T-helper 2 cell treated with Interferon-gamma antibody and Interleukin-4, amounts not matched to agents 100 ng/mL and 5 ng/mL, for 36 hours (primary cell): ENCODE data around the gene UCN. TPM values are rescaled to one million over a fixed set of nuclear protein-coding genes. Genes with fewer than 3 reads are reported as not detected.
"Not testable (repeated sequence)": the region's sequence is repeated elsewhere in the genome, so short reads cannot be mapped to it uniquely, and the experiment has no call there.

Experiments used
- intact Hi-C: fragments of 100-400 bp; cut with micrococcal nuclease; formaldehyde crosslinking; loops from one replicate; pipeline ENCODE4 v1.15.1; 2023
- total RNA-seq: library from RNA; stranded (reverse); gene quantifications from 2 replicates; pipeline ENCODE4 v1.2.3, GENCODE V29; 2022

Gene UCN
- total RNA-seq, 1 donor from 2014 or later = 2.0 TPM

DNA sequence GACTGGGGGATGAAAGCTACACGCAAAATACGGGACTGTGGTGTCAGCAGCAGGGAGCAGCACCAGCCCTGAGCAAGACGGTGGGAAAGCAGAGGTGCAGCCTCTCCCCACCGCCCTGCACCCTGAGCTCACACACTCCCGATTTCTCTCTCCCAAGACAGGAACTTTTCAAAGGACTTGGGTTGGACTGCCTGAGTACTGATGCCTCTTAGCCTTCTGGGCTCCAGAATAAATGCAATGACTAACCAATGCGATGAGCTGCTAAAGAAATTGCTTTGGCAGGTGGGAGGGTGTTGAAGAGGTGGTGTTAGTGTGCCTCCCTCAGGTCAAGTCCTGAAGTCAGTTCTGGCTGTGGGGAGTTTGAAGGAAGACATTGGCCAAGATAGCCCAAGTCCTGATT lies 16.4 kb downstream of the UCN start:
- intact Hi-C loops = no loop called here

DNA sequence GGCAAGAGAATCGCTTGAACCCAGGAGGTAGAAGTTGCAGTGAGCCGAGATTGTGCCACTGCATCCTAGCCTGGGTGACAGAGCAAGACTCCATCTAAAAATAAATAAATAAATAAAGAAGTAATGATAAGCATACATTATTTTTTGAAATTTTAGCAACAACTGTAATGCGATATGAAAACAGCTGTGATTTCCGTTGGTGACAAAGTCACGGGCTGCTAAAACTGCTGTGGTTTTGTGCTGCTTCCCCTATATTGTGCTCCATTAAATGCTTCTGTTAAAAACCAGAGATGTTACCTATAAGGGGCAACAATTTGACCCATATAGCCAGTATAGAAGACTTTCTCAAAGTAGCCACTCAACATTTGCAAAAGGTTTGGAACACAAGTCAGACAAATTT lies 17.7 kb downstream of the UCN start:
- intact Hi-C loops = no loop called here

DNA sequence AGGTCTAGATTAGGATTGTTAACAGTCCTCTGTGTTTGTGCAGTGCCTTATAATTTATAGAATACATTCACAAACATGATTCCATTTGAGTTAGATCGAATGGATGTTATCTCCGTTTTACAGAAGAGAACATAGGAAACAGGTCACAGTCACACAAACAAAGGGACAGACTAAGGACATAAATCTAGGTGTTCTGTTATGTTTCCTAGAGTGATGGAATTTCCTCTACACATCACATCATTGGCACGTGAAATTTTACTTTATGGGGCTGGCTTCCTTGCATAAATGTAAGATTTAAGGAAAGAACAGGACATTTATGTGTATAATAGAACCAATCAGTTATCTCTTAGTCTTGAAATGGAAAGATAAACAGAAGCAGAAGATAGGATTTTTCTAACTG lies 19.6 kb downstream of the UCN start:
- intact Hi-C loops = no loop called here

DNA sequence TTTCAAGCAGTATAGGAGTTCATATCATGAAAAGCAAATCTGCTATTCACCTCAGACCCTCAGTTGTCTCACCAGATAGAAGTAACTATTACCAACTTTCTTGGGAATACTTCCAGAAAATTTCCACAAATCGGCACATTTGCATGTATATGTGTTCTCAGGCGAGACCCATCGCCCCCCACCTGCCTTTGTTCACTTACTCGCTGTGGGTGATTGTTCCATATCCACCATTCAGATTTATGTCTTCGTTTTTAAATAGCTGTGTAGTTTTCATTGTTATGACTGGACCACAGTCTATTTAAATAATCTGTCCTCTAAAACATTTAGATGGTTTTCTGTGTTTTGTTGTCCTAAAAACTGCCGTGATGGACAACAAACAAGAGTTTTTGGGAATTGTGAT lies 22.8 kb downstream of the UCN start:
- intact Hi-C loops = no loop called here

DNA sequence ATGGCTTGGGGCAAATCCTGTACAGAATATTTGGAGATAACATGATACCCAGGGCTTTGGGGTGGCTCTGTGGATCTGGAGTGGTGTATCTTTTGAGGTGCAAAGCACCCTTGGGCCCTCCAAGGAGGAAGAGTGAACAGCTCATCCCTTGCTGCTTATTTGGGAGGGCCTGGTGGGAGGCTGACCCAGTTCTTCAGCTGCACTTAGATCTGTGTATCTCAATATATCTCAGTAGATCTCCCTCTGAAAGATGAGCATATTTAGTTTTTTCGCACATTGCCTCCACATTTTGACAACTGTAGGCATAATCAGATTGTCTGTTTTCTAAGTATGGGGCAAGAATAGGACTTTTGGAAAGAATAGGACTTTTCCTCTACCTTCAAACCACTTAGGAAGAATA lies 23.2 kb downstream of the UCN start:
- intact Hi-C loops = loop anchor here (5.0 kb wide), 1 partner anchor 323 kb away; no protein-coding TSS in a partner anchor

DNA sequence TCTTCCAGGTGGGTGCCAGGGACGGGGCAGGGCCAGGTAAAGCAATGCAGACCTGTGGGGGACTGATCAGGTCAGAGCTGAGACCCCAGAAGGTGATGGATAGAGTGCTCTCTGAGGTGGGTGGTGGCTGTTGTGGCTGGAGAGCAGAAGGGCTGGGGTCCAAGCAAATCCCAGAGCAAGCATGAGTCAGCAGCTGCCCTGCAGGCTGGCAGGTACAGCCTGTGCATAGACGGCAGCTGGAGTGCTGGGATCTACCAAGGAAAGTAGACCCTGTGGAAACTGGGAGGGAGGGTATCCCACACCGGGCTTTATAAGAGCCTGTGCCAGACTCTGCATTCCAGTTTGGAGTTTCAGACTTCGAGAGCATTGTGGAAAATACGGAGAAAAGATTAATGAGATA lies 25.4 kb downstream of the UCN start:
- intact Hi-C loops = loop anchor here (5.0 kb wide), 1 partner anchor 321 kb away; no protein-coding TSS in a partner anchor

DNA sequence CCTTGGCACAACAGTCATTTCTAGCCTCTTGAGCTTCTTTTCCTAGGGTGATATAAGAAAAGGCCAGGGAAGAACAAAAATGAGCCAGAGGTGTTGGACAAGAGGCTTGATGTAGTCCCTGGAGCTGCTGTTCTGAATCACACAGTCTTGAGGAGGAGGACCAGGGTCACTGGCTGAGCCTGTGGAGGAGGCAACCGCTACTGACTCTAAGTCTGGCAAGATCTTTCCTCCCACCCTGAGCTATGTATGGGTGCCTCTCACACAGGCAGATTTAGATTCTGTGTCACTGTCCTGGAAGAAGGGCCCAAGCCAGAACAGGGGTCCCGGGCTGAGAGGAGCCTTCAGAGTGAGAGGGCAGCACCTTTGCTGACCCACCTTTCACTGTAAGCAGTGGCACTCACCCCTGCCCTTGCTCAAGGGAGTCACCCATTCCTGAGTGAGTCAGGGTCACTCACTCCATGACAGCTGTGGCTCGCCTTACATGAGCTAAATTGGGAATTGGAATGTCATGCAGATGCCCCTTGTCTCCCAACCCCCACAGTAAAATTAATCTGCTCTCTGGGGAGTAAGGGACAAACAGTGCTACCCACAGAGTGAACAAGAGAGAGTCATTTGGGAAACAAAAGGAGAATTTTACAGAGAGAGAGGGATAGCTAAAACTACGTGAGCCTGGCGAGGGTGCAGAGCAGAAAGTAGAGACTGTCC lies 26.2 kb downstream of the UCN start, which contains the start of gene TRIM54:
TRIM54 (plus strand) TSS at position 575 of the 705 bp plus-strand sequence. CDS start 303 bp downstream, outside the sequence.
- intact Hi-C loops = loop anchor here (5.0 kb wide), 1 partner anchor 320 kb away; no protein-coding TSS in a partner anchor

GRCh38 chr2:27281442-27281841 lies 26.8 kb downstream of the UCN start:
- intact Hi-C loops = loop anchor here (5.0 kb wide), 1 partner anchor 319 kb away; no protein-coding TSS in a partner anchor

DNA sequence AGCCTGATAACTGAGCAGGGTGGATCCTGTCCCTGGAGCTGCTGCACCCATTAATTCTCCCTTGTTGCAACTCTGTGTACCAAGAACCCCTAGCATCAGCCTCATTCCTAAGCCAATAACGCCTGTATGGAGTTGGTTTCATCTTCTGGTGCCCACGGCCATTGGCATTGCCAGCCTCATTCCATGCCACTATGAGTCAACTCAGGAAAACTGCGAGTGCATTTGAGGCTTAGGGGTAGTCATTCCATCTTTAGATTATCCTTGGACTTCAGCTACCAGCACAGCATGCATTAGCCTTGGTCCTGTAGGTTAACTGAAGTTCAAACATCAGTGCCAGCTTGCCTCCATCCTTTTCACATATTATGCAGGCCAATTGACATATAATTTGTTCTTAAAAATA lies 27.4 kb downstream of the UCN start:
- intact Hi-C loops = loop anchor here (1.0 to 5.0 kb wide), 3 partner anchors 31 to 319 kb away; no protein-coding TSS in a partner anchor

DNA sequence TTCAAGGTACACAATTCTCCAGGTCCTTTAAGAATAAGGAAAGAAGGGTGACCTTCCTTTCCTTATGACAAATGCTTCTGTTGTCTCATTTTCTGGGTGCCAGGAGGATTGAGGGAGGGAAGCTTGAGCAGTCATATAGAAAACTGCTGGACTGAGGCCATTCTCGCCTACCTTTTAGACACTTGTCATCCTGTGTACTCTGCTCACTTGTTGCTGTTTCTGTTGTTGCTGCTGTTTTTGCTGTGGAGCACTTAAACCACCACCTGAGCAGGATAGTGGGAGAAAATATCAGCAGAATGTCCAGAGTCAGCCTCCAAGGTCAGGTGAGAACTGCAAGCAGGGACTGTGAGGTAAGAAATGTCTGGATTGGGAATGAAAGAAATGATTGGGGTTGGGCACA lies 30.2 kb downstream of the UCN start:
- intact Hi-C loops = no loop called here

DNA sequence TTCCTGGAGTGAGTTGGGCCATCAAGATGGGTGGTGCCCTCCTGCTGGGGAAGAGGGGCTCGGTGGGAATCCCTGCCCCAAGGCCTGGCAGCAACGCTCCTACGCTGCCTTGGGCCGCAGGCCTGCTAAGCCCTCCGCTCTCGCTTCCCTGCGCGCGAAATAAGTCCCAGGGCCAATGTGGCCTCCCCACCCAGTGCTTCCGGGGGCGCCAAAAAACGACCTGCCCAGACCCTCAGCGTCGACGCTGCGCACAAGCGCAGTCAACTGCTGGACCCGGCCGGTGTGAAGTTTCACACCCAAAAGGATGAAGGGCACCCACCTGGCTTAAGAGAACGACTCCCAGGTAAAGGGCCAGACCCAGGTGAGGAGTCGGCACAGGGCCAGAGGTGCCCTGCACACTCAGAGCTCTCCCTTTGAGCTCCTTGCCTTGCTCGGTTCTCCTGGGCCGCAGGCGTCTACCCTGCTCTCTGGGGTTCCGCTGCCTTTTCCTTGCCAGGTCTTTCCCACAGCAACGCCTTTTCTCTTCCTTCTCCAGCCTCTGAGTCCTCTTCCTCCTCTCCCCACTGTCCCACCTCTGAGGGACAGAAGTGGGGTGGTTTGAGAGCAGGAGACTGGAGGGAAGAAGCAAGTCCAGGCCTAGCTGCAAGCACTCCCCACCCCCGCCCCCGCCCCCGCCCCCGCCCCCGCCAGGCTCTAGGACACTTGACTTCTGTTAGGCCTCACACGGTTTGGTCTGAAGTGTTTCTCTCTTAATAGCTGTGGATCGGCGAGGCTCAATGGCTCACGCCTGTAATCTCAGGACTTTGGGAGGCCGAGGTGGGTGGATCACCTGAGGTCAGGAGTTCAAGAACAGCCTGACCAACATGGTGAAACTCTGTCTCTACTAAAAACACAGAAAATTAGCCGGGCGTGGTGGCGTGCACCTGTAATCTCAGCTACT lies 32.8 kb downstream of the UCN start, which contains the start of gene DNAJC5G:
DNAJC5G (plus strand) TSS at position 223 of the 940 bp plus-strand sequence. CDS start 1,296 bp downstream, outside the sequence.
- intact Hi-C loops = no loop called here

GRCh38 chr2:27272537-27273522 lies 35.4 kb downstream of the UCN start:
- intact Hi-C loops = not testable (repeated sequence)

DNA sequence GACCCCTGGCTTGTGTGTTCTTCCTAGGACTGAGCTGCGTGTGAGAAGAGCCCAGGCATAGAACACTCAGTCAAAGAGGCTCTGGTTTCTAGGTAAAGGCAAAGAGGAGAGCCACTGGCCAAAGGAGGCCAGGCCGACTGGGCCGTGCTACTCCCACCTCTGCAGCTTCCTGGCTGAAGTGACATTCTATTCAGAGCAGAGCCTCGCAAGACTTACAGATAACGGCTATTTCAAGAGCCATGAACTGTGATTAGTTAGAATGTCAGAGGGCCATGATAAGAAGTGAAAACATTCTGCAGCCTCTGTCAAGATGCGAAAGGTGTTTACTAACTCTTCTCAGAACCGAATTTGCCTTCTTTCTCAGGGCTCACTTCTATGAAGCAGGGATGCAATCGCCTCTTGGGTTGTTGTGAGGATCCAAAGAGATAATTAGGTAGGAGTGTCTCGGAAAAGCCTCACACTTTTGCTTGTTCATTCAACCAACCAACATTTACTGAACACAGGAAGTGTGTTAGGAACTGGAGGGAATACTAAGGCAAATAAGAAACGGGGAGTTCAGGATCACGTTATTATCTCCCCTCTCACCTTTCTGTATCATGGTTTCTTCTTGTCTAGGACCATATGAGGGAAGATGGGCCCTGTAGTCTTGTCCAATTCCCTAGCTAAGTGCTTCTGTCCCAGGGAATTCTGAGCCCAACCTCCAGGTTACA lies 36.5 kb downstream of the UCN start:
- intact Hi-C loops = no loop called here

- intact Hi-C loops = no loop called here
Measured at GRCh38 chr2:27270670-27271069, 37.6 kb downstream of the UCN start.

- intact Hi-C loops = no loop called here
Measured at GRCh38 chr2:27270131-27270530, 38.1 kb downstream of the UCN start.

- intact Hi-C loops = not testable (repeated sequence)
Measured at GRCh38 chr2:27268296-27268695, 39.9 kb downstream of the UCN start.

DNA sequence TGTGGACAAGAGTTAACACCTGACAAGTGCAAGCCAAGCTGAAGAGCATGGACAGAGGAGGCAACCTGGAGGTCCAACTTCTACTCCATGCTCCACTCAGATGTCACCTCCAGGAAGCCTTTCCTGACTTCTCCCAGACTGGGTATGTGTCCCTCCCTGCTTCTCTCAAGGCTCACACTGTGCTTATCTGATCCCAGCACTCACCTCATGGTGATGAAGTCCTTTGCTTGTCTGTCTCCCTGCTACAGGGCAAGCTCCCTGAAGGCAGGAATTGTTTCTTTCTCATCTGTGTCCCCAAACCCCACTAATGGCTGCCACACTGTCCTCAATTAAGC lies 42.7 kb downstream of the UCN start:
- intact Hi-C loops = no loop called here

- intact Hi-C loops = loop anchor here (5.0 kb wide), 1 partner anchor 48 kb away; the partner anchor contains the start of gene CAD
Measured at GRCh38 chr2:27264753-27265535, 43.3 kb downstream of the UCN start.

DNA sequence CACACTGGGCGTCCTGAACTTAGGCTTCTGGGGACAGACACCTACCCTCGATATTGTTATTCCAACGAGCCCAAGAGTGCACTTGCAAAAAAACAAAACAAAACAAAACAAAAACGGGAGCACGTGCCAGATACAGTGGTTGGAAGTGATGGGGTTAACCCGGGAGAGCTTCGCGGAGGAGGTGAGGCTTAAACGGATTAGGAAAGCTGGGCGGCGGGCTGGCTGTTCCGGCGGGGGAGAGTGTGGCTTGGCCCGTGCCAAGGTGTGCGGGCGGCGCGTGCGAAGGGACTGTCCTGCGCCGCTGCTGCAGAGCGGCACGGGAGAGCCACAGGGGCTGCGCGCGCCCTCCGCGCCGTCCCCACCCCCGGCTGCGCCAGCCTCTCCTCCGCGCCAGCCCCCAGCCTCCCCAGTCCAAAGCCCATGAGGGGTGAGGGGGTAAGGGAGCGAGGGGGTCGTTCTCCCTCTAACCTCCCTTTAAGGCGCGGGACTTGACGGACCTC lies 43.9 kb downstream of the UCN start:
- intact Hi-C loops = loop anchor here (5.0 kb wide), 1 partner anchor 47 kb away; the partner anchor contains the start of gene CAD
